ENCODE measurements around the gene HNRNPF. TPM values are rescaled to one million over a fixed set of nuclear protein-coding genes. Genes with fewer than 3 reads are reported as not detected.

The HNRNPF gene
- polyA plus RNA-seq, 1 donor (not counting 4 experiments of a cell fraction or from before 2014, with no cell fraction given), result 238 TPM

DNA sequence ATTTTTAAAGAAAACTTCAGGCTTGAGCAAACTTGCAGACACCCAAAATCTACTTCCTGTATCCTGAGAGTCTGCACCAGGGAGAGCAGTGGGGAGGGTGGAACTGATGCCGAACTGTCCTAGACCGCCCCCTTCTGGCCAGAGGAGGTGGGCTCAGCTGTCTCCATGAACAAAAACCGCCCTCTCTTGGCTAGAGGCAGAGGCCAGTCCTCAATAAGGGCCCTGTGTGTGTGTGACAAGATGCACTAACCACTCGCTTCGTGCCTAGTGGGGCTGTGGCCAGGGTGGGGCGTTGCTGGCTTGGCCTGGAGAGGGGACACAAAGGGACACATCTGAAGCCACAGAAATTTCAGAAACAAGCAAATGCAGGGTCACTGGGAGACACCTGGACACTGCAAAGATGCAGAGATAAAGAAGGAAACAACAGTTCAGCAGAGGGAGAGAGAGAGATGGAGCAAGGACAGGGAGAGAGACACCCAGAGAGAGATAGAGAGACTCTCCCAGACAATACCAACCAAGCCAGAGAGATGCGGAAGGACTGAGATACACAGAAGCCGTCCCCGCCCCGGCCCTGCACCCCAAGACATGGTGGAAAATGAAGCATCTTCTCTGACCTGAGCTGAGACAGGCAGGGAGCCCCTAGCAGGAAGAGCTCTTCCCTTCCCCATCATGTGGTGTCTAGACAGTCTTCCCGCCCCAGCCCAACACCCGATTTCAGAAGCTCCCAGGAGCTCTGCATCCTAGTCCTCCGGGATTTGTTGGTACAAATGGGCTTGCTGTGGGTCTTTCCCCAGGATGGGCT, 60.3 kb downstream of the HNRNPF start:
- H3K4me2 ChIP-seq (ENCODE audit: control insufficient read depth, extremely low read depth, insufficient read depth, low read depth, low read length), result peak overlapping the region; percentile 67
- peak overlapping the region; percentile 83 for H2AFZ ChIP-seq (ENCODE audit: control insufficient read depth, low read length)
- dilution Hi-C loops (cut with MboI; ENCODE audit: extremely low pct_ligation_motif_present, low sequenced_read_pairs), result no loop called here
- no peak for DNase-seq (ENCODE audit: low read depth, low spot score)
- no peaks in the 10 kb centered on the region for H3K9me1 ChIP-seq (ENCODE audit: control insufficient read depth, extremely low read depth, insufficient read depth, low read length)
- H3K9ac ChIP-seq (ENCODE audit: control insufficient read depth, extremely low read depth, insufficient read depth, low read length), result no peak overlapping the region
- FAIRE-seq, result peak; percentile 96
- no peaks in the 10 kb centered on the region for H3K36me3 ChIP-seq (ENCODE audit: control insufficient read depth in 2 of 2, extremely low read depth in 1 of 2, insufficient read depth in 2 of 2, low read length in 2 of 2)
- H3K4me1 ChIP-seq (ENCODE audit: control insufficient read depth, extremely low read depth, insufficient read depth, low read length), result peaks cover 20% of the 10 kb centered on the region
- H3K27ac ChIP-seq (ENCODE audit: control insufficient read depth, insufficient read depth, low read length), result no peak overlapping the region
- H3K27me3 ChIP-seq (ENCODE audit: control insufficient read depth, extremely low read depth, insufficient read depth, low read length), result no peaks in the 10 kb centered on the region
- H3K79me2 ChIP-seq (ENCODE audit: control insufficient read depth, insufficient read depth, low read length), result no peaks in the 10 kb centered on the region
- no peaks in the 10 kb centered on the region for H4K20me1 ChIP-seq (ENCODE audit: control insufficient read depth, extremely low read depth, insufficient read depth, low read length)
- TF ChIP-seq, protein P1, sequence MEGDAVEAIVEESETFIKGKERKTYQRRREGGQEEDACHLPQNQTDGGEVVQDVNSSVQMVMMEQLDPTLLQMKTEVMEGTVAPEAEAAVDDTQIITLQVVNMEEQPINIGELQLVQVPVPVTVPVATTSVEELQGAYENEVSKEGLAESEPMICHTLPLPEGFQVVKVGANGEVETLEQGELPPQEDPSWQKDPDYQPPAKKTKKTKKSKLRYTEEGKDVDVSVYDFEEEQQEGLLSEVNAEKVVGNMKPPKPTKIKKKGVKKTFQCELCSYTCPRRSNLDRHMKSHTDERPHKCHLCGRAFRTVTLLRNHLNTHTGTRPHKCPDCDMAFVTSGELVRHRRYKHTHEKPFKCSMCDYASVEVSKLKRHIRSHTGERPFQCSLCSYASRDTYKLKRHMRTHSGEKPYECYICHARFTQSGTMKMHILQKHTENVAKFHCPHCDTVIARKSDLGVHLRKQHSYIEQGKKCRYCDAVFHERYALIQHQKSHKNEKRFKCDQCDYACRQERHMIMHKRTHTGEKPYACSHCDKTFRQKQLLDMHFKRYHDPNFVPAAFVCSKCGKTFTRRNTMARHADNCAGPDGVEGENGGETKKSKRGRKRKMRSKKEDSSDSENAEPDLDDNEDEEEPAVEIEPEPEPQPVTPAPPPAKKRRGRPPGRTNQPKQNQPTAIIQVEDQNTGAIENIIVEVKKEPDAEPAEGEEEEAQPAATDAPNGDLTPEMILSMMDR (optimal IDR thresholded peaks at IDR 0.05 in 1 of 3, IDR thresholded peaks at IDR 0.05 in 1 of 3, conservative IDR thresholded peaks at IDR 0.05 in 1 of 3; ENCODE audit: extremely low read depth in 1 of 3, insufficient read depth in 2 of 3, low read length in 3 of 3), result peak; percentile 98 to 99 (median 98)
- TF ChIP-seq EZH2 (IDR thresholded peaks at IDR 0.05; ENCODE audit: low read length), result no peak
- no peaks in the 10 kb centered on the region for H3K9me3 ChIP-seq (ENCODE audit: control insufficient read depth, low read depth, low read length)
- H3K4me3 ChIP-seq (ENCODE audit: control insufficient read depth in 2 of 3, extremely low read depth in 1 of 3, insufficient read depth in 2 of 3, low read depth in 1 of 3, low read length in 3 of 3), result peak overlapping the region in 1 of 3 experiments; percentile 40

DNA sequence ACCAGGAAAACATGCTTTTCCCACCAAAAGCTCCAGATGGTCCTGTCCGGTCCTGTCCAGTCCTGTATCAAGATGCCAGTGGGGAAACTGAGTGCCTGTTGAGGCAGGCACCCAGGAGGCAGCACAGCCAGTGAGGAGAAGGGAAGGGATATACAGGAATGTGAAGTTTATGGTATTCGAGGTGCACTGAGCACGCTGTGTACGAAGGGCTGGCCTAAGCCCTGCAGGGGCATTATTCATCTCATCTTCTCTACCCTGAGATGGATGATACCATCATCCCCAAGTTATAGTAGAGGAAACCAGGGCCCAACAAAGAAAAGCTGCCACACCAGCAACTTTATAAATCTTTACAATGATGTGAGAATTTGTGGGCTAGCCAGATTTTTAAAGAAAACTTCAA, 61.0 kb downstream of the HNRNPF start:
- Histone ChIP-seq H3K9me3 (ENCODE audit: control insufficient read depth, low read depth, low read length) (no peaks in the 10 kb centered on the region), H3K4me3 (ENCODE audit: control insufficient read depth in 2 of 3, extremely low read depth in 1 of 3, insufficient read depth in 2 of 3, low read depth in 1 of 3, low read length in 3 of 3) (peak overlapping the region in 1 of 3 experiments; percentile 40), H3K4me1 (ENCODE audit: control insufficient read depth, extremely low read depth, insufficient read depth, low read length) (peaks cover 20% of the 10 kb centered on the region), H3K27me3 (ENCODE audit: control insufficient read depth, extremely low read depth, insufficient read depth, low read length) (no peaks in the 10 kb centered on the region), H3K36me3 (ENCODE audit: control insufficient read depth in 2 of 2, extremely low read depth in 1 of 2, insufficient read depth in 2 of 2, low read length in 2 of 2) (no peaks in the 10 kb centered on the region), H2AFZ (ENCODE audit: control insufficient read depth, low read length) (peak overlapping the region; percentile 83), H3K4me2 (ENCODE audit: control insufficient read depth, extremely low read depth, insufficient read depth, low read depth, low read length) (peak overlapping the region; percentile 67), H4K20me1 (ENCODE audit: control insufficient read depth, extremely low read depth, insufficient read depth, low read length) (no peaks in the 10 kb centered on the region), H3K9me1 (ENCODE audit: control insufficient read depth, extremely low read depth, insufficient read depth, low read length) (no peaks in the 10 kb centered on the region), H3K79me2 (ENCODE audit: control insufficient read depth, insufficient read depth, low read length) (no peaks in the 10 kb centered on the region), H3K27ac (ENCODE audit: control insufficient read depth, insufficient read depth, low read length) (no peak overlapping the region), H3K9ac (ENCODE audit: control insufficient read depth, extremely low read depth, insufficient read depth, low read length) (no peak overlapping the region)
- peak; percentile 81 for DNase-seq (ENCODE audit: low read depth, low spot score)
- no peak for TF ChIP-seq EZH2 (IDR thresholded peaks at IDR 0.05; ENCODE audit: low read length)
- TF ChIP-seq, protein P1 (optimal IDR thresholded peaks at IDR 0.05 in 1 of 3, IDR thresholded peaks at IDR 0.05 in 1 of 3, conservative IDR thresholded peaks at IDR 0.05 in 1 of 3; ENCODE audit: extremely low read depth in 1 of 3, insufficient read depth in 2 of 3, low read length in 3 of 3), result no peak
- FAIRE-seq, result peak; percentile 70
- dilution Hi-C loops (cut with MboI; ENCODE audit: extremely low pct_ligation_motif_present, low sequenced_read_pairs), result no loop called here

Measured in keratinocyte (primary cell).